ENCODE data around the gene HEPHL1.
"Not testable (repeated sequence)": the region's sequence is repeated elsewhere in the genome, so short reads cannot be mapped to it uniquely, and the experiment has no call there.

HEPHL1 gene

GRCh38 chr11:94088906-94089305 lies 67.8 kb downstream of the HEPHL1 start:
- Mint-ChIP-seq H3K9me3 (peaks cover 0 to 3% of the 10 kb centered on the region in 2 donors), H3K36me3 (peaks cover 0 to 1% of the 10 kb centered on the region in 2 donors), H3K4me1 (no peaks in the 10 kb centered on the region), H3K27me3 (peaks cover 0 to 6% of the 10 kb centered on the region in 2 donors), H3K27ac (no peak overlapping the region), H3K4me3 (no peak overlapping the region)
- ATAC-seq (replicated peaks) (no peak), DNase-seq (no peak)

- Mint-ChIP-seq H3K36me3 (peaks cover 0 to 1% of the 10 kb centered on the region in 2 donors), H3K4me3 (no peak overlapping the region), H3K27ac (no peak overlapping the region), H3K4me1 (no peaks in the 10 kb centered on the region), H3K27me3 (peaks cover 0 to 6% of the 10 kb centered on the region in 2 donors), H3K9me3 (peaks cover 0 to 3% of the 10 kb centered on the region in 2 donors)
- no peak for DNase-seq
- no peak for ATAC-seq (replicated peaks)
These were observed 68.2 kb downstream of the HEPHL1 start for GRCh38 chr11:94089341-94089740.

- Mint-ChIP-seq H3K27ac (no peak overlapping the region), H3K9me3 (peaks cover 0 to 6% of the 10 kb centered on the region in 2 donors), H3K36me3 (peaks cover 0 to 1% of the 10 kb centered on the region in 2 donors), H3K27me3 (peaks cover 0 to 6% of the 10 kb centered on the region in 2 donors), H3K4me1 (no peaks in the 10 kb centered on the region), H3K4me3 (no peak overlapping the region)
- no peak for ATAC-seq (replicated peaks)
- DNase-seq, result no peak
These were observed 69.2 kb downstream of the HEPHL1 start for GRCh38 chr11:94090401-94090800.

- Mint-ChIP-seq H3K4me3 (no peak overlapping the region), H3K27me3 (peaks cover 0 to 6% of the 10 kb centered on the region in 2 donors), H3K9me3 (peaks cover 0 to 6% of the 10 kb centered on the region in 2 donors), H3K36me3 (peaks cover 0 to 1% of the 10 kb centered on the region in 2 donors), H3K27ac (no peak overlapping the region), H3K4me1 (no peaks in the 10 kb centered on the region)
- no peak for DNase-seq
- no peak for ATAC-seq (replicated peaks)
These were observed 69.9 kb downstream of the HEPHL1 start for GRCh38 chr11:94091091-94091490.

GRCh38 chr11:94100253-94100652 lies 79.1 kb downstream of the HEPHL1 start:
- DNase-seq (no peak), ATAC-seq (replicated peaks) (no peak)
- H3K4me1 Mint-ChIP-seq, result no peaks in the 10 kb centered on the region
- H3K4me3 Mint-ChIP-seq, result no peak overlapping the region
- no peak overlapping the region for H3K27ac Mint-ChIP-seq
- H3K36me3 Mint-ChIP-seq, result peaks cover 3 to 4% of the 10 kb centered on the region in 2 donors
- peaks cover 18 to 24% of the 10 kb centered on the region in 2 donors for H3K9me3 Mint-ChIP-seq
- H3K27me3 Mint-ChIP-seq, result no peaks in the 10 kb centered on the region

GRCh38 chr11:94103471-94103870 lies 82.3 kb downstream of the HEPHL1 start:
- Mint-ChIP-seq H3K9me3 (peaks cover 3 to 9% of the 10 kb centered on the region in 2 donors), H3K36me3 (peaks cover 4 to 10% of the 10 kb centered on the region in 2 donors), H3K27ac (no peak overlapping the region), H3K4me1 (no peaks in the 10 kb centered on the region), H3K27me3 (no peaks in the 10 kb centered on the region), H3K4me3 (no peak overlapping the region)
- ATAC-seq (replicated peaks) (no peak), DNase-seq (no peak)

GRCh38 chr11:94104734-94105133 lies 83.6 kb downstream of the HEPHL1 start:
- Mint-ChIP-seq H3K27ac (no peak overlapping the region), H3K9me3 (peaks cover 0 to 8% of the 10 kb centered on the region in 2 donors), H3K4me3 (no peak overlapping the region), H3K27me3 (no peaks in the 10 kb centered on the region), H3K4me1 (no peaks in the 10 kb centered on the region), H3K36me3 (peaks cover 4 to 10% of the 10 kb centered on the region in 2 donors)
- ATAC-seq (replicated peaks) (no peak), DNase-seq (no peak)

GRCh38 chr11:94106716-94107115 lies 85.6 kb downstream of the HEPHL1 start:
- Mint-ChIP-seq H3K27me3 (no peaks in the 10 kb centered on the region), H3K4me1 (no peaks in the 10 kb centered on the region), H3K4me3 (no peak overlapping the region), H3K27ac (no peak overlapping the region), H3K36me3 (peaks cover 2 to 18% of the 10 kb centered on the region in 2 donors), H3K9me3 (peaks cover 4 to 7% of the 10 kb centered on the region in 2 donors)
- DNase-seq, result no peak
- ATAC-seq (replicated peaks), result no peak

GRCh38 chr11:94107363-94107762 lies 86.2 kb downstream of the HEPHL1 start:
- H3K4me3 Mint-ChIP-seq, result no peak overlapping the region
- H3K36me3 Mint-ChIP-seq, result peaks cover under 1 to 17% of the 10 kb centered on the region in 2 donors
- H3K27ac Mint-ChIP-seq, result no peak overlapping the region
- DNase-seq (no peak), ATAC-seq (replicated peaks) (no peak)
- H3K27me3 Mint-ChIP-seq, result no peaks in the 10 kb centered on the region
- no peaks in the 10 kb centered on the region for H3K4me1 Mint-ChIP-seq
- H3K9me3 Mint-ChIP-seq, result peaks cover 4 to 7% of the 10 kb centered on the region in 2 donors

GRCh38 chr11:94111241-94111640 lies 90.1 kb downstream of the HEPHL1 start:
- peaks cover 5 to 8% of the 10 kb centered on the region in 2 donors for H3K9me3 Mint-ChIP-seq
- DNase-seq, result no peak
- peaks cover 11 to 16% of the 10 kb centered on the region in 2 donors for H3K4me1 Mint-ChIP-seq
- no peak overlapping the region for H3K27ac Mint-ChIP-seq
- no peak overlapping the region for H3K4me3 Mint-ChIP-seq
- ATAC-seq (replicated peaks), result no peak
- H3K36me3 Mint-ChIP-seq, result peaks cover 5 to 16% of the 10 kb centered on the region in 2 donors
- no peaks in the 10 kb centered on the region for H3K27me3 Mint-ChIP-seq

- Mint-ChIP-seq H3K9me3 (peaks cover 5 to 8% of the 10 kb centered on the region in 2 donors), H3K27ac (no peak overlapping the region), H3K4me1 (peaks cover 11 to 16% of the 10 kb centered on the region in 2 donors), H3K36me3 (peaks cover 5 to 14% of the 10 kb centered on the region in 2 donors), H3K27me3 (no peaks in the 10 kb centered on the region), H3K4me3 (no peak overlapping the region)
- ATAC-seq (replicated peaks), result no peak
- DNase-seq, result no peak
These were observed 90.5 kb downstream of the HEPHL1 start for GRCh38 chr11:94111660-94112059.

- no peak for ATAC-seq (replicated peaks)
- H3K36me3 Mint-ChIP-seq, result peaks cover 5 to 12% of the 10 kb centered on the region in 2 donors
- peaks cover 5 to 8% of the 10 kb centered on the region in 2 donors for H3K9me3 Mint-ChIP-seq
- DNase-seq, result no peak
- H3K4me3 Mint-ChIP-seq, result no peak overlapping the region
- no peak overlapping the region for H3K27ac Mint-ChIP-seq
- peaks cover 11 to 16% of the 10 kb centered on the region in 2 donors for H3K4me1 Mint-ChIP-seq
- no peaks in the 10 kb centered on the region for H3K27me3 Mint-ChIP-seq
These were observed 91.2 kb downstream of the HEPHL1 start for GRCh38 chr11:94112206-94112953.

- peaks cover 5 to 8% of the 10 kb centered on the region in 2 donors for H3K36me3 Mint-ChIP-seq
- H3K9me3 Mint-ChIP-seq, result peaks cover 3 to 4% of the 10 kb centered on the region in 2 donors
- peaks cover 13 to 20% of the 10 kb centered on the region in 2 donors for H3K4me1 Mint-ChIP-seq
- H3K27me3 Mint-ChIP-seq, result no peaks in the 10 kb centered on the region
- H3K27ac Mint-ChIP-seq, result no peak overlapping the region
- ATAC-seq (replicated peaks), result no peak
- DNase-seq, result no peak
- no peak overlapping the region for H3K4me3 Mint-ChIP-seq
These were observed 96.0 kb downstream of the HEPHL1 start for GRCh38 chr11:94117197-94117574.

- ATAC-seq (replicated peaks) (no peak), DNase-seq (no peak)
- Mint-ChIP-seq H3K4me3 (no peak overlapping the region), H3K36me3 (peaks cover 5 to 8% of the 10 kb centered on the region in 2 donors), H3K27me3 (no peaks in the 10 kb centered on the region), H3K27ac (no peak overlapping the region), H3K9me3 (peaks cover 3 to 4% of the 10 kb centered on the region in 2 donors), H3K4me1 (peaks cover 13 to 20% of the 10 kb centered on the region in 2 donors)
These were observed 96.7 kb downstream of the HEPHL1 start for GRCh38 chr11:94117871-94118270.

- H3K4me3 Mint-ChIP-seq; ATAC-seq (replicated peaks); H3K9me3 Mint-ChIP-seq; DNase-seq; H3K27me3 Mint-ChIP-seq; H3K36me3 Mint-ChIP-seq; H3K4me1 Mint-ChIP-seq; H3K27ac Mint-ChIP-seq: not testable (repeated sequence)
These were observed 98.5 kb downstream of the HEPHL1 start for GRCh38 chr11:94119676-94120075.

Measured in stimulated activated naive B cell treated with anti-CD40 and anti-IgM and Interleukin-4, amounts not matched to agents 10 μg/mL and 1 μg/mL and 100 μg/mL, for 72 hours (primary cell).